ENCODE data around the gene RBM33.

Gene RBM33

DNA sequence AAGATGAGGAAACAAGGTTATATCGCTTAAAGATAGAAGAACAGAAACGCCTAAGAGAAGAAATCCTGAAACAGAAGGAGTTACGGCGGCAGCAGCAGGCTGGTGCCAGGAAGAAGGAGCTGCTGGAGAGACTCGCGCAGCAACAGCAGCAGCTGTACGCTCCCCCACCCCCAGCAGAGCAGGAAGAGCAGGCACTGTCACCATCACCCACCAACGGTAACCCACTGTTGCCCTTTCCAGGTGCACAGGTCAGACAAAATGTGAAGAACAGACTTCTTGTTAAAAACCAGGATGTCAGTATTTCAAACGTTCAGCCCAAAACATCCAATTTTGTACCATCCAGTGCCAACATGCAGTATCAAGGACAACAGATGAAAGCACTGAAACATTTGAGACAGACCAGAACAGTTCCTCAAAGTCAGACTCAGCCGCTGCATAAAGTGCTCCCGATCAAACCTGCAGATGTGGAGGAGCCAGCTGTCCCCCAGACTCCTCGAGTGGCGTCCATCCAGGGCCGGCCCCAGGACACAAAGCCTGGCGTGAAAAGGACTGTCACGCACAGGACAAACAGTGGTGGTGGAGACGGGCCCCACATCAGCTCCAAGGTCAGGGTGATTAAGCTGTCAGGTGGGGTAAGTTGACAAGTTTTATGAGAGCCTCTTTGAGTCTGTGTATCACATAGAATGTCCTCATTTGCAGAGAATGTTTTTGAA is 100.7 kb downstream of the RBM33 start:
- Histone ChIP-seq H3K4me3 (IDR thresholded peaks at IDR 0.05; ENCODE audit: insufficient read depth, low read depth, low read length) (no peak overlapping the region), H2AFZ (ENCODE audit: low read depth) (no peak overlapping the region), H3K9ac (no peak overlapping the region), H3K4me2 (peak overlapping the region; percentile 61; the same call in 1 of the 2 replicates), H3K79me2 (ENCODE audit: insufficient read depth, low read depth) (peaks cover 62% of the 10 kb centered on the region), H4K20me1 (ENCODE audit: insufficient read depth) (peaks cover 13% of the 10 kb centered on the region; the same call in 1 of the 2 replicates), H3K27ac (peak overlapping the region; percentile 40; the same call in 1 of the 2 replicates), H3K4me1 (ENCODE audit: low read depth, poor library complexity, severe bottlenecking) (peaks cover 80% of the 10 kb centered on the region), H3K27me3 (ENCODE audit: insufficient read depth, low read depth) (no peaks in the 10 kb centered on the region), H3K36me3 (ENCODE audit: insufficient read depth) (peaks cover 21% of the 10 kb centered on the region)
- TF ChIP-seq, protein P1, sequence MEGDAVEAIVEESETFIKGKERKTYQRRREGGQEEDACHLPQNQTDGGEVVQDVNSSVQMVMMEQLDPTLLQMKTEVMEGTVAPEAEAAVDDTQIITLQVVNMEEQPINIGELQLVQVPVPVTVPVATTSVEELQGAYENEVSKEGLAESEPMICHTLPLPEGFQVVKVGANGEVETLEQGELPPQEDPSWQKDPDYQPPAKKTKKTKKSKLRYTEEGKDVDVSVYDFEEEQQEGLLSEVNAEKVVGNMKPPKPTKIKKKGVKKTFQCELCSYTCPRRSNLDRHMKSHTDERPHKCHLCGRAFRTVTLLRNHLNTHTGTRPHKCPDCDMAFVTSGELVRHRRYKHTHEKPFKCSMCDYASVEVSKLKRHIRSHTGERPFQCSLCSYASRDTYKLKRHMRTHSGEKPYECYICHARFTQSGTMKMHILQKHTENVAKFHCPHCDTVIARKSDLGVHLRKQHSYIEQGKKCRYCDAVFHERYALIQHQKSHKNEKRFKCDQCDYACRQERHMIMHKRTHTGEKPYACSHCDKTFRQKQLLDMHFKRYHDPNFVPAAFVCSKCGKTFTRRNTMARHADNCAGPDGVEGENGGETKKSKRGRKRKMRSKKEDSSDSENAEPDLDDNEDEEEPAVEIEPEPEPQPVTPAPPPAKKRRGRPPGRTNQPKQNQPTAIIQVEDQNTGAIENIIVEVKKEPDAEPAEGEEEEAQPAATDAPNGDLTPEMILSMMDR (conservative IDR thresholded peaks at IDR 0.05; ENCODE audit: low read depth, low read length), result no peak

DNA sequence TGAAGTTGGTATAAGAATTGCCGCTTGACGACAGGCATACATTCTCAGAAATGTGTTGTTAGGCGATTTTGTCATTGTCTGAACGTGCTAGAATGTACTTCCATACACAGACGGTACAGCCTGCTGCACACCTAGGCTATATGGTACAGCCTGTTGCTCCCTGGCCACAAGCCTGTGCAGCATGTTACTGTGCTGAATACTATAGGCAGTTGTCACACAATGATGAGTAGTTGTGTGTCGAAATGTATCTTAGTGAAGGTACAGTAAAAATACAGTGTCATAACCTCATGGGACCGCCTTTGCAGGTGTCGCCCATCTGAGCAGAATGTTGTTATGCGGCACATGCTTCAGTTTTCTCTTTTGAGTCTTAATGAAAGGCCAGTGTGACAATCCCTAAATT is 101.3 kb downstream of the RBM33 start:
- Histone ChIP-seq H3K4me3 (IDR thresholded peaks at IDR 0.05; ENCODE audit: insufficient read depth, low read depth, low read length) (no peak overlapping the region), H4K20me1 (ENCODE audit: insufficient read depth) (peaks cover 13% of the 10 kb centered on the region; the same call in 1 of the 2 replicates), H3K36me3 (ENCODE audit: insufficient read depth) (peaks cover 21% of the 10 kb centered on the region), H3K27ac (peak overlapping the region; percentile 40; the same call in 1 of the 2 replicates), H3K4me1 (ENCODE audit: low read depth, poor library complexity, severe bottlenecking) (peaks cover 76% of the 10 kb centered on the region), H2AFZ (ENCODE audit: low read depth) (no peak overlapping the region), H3K4me2 (peak overlapping the region; percentile 61; the same call in 1 of the 2 replicates), H3K9ac (no peak overlapping the region), H3K27me3 (ENCODE audit: insufficient read depth, low read depth) (no peaks in the 10 kb centered on the region), H3K79me2 (ENCODE audit: insufficient read depth, low read depth) (peaks cover 67% of the 10 kb centered on the region)
- TF ChIP-seq, protein P1 (conservative IDR thresholded peaks at IDR 0.05; ENCODE audit: low read depth, low read length), result no peak

DNA sequence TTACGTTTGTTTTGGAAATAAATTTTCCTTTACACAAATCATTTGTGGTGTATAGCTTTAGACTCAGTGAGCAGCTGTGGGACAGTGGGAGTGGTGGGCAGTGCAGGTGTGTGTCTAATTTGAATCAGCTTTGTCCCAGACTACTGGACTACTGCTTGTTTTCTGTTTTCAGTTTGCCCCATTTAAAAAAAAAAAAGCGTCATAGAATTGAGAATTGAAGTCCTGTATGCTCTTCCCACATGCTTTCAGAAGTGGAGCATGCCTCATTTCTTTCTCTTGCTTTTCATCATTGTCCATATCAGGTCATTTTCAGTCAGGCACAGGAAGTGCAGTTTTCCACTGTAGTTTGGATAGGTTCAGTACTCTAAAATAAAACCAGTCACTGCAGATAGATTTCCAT is 101.7 kb downstream of the RBM33 start:
- peaks cover 72% of the 10 kb centered on the region for H3K79me2 ChIP-seq (ENCODE audit: insufficient read depth, low read depth)
- H3K9ac ChIP-seq, result no peak overlapping the region
- peaks cover 72% of the 10 kb centered on the region for H3K4me1 ChIP-seq (ENCODE audit: low read depth, poor library complexity, severe bottlenecking)

DNA sequence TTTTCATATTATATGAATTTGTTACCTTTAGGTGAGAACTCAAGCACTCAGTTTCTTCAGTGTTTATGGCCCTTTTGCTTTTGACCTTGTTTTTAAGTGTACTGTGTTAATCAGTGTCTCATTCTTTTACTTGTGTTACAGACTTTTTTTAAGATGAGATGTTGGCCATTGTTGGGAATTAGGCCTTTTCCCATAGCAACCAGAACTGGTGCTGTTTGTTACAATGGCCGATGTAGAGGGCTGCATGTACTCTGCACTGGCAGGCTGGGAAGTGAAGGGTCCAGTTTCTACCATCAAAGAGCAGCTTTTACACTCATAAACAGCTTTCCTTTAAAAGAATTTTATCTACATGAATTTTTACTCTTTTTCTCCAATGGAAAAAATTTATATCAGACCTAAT is 102.7 kb downstream of the RBM33 start:
- Histone ChIP-seq H3K4me1 (ENCODE audit: low read depth, poor library complexity, severe bottlenecking) (peaks cover 63% of the 10 kb centered on the region), H3K9ac (no peak overlapping the region), H3K79me2 (ENCODE audit: insufficient read depth, low read depth) (peaks cover 81% of the 10 kb centered on the region), H3K27me3 (ENCODE audit: insufficient read depth, low read depth) (no peaks in the 10 kb centered on the region), H3K27ac (no peak overlapping the region), H2AFZ (ENCODE audit: low read depth) (no peak overlapping the region), H4K20me1 (ENCODE audit: insufficient read depth) (peaks cover 13% of the 10 kb centered on the region; the same call in 1 of the 2 replicates), H3K4me3 (IDR thresholded peaks at IDR 0.05; ENCODE audit: insufficient read depth, low read depth, low read length) (no peak overlapping the region), H3K36me3 (ENCODE audit: insufficient read depth) (peaks cover 21% of the 10 kb centered on the region), H3K4me2 (peak overlapping the region; percentile 61; the same call in 1 of the 2 replicates)
- TF ChIP-seq, protein P1 (conservative IDR thresholded peaks at IDR 0.05; ENCODE audit: low read depth, low read length), result no peak

More for the DNA sequence above, 101.7 kb downstream of the RBM33 start:
- Histone ChIP-seq H3K27ac (peak overlapping the region; percentile 40; the same call in 1 of the 2 replicates), H3K36me3 (ENCODE audit: insufficient read depth) (peaks cover 21% of the 10 kb centered on the region), H3K27me3 (ENCODE audit: insufficient read depth, low read depth) (no peaks in the 10 kb centered on the region), H3K4me3 (IDR thresholded peaks at IDR 0.05; ENCODE audit: insufficient read depth, low read depth, low read length) (no peak overlapping the region), H3K4me2 (peak overlapping the region; percentile 61; the same call in 1 of the 2 replicates), H2AFZ (ENCODE audit: low read depth) (no peak overlapping the region), H4K20me1 (ENCODE audit: insufficient read depth) (peaks cover 13% of the 10 kb centered on the region; the same call in 1 of the 2 replicates)
- TF ChIP-seq, protein P1 (conservative IDR thresholded peaks at IDR 0.05; ENCODE audit: low read depth, low read length), result no peak

Data from KMS-11 (cell line).